K562 (cell line): ENCODE data around the gene CTIF. TPM values are rescaled to one million over a fixed set of nuclear protein-coding genes. Genes with fewer than 3 reads are reported as not detected.

ENCODE experiments used
- ATAC-seq: fragments of 200-7000 bp; cut with Tn5 transposase; 3 replicates; pipeline ENCODE4 v1.9.1; 2020; ENCODE audit warnings: moderate library complexity
- BruUV-seq: library from RNA; stranded (reverse); fragments of 400-500 nt; replicated peaks from 2 replicates; lab custom pipeline; 2021; lab: Mats Ljungman, UMichigan
- CTCF ChIA-PET: fragments of 300-600 bp; formaldehyde crosslinking; extraction: SDS; loops from one replicate; lab custom pipeline; 2021; ENCODE audit warnings: low intra/inter-chr PET ratio; lab: Yijun Ruan, JAX
- POLR2A ChIA-PET: fragments of 300-600, 350-650 bp; sonication (Branson Sonifier 250); formaldehyde crosslinking; extraction: SDS; loops from one replicate; lab custom pipeline; 2021; ENCODE audit warnings: antibody characterized with exemption, inconsistent platforms; lab: Yijun Ruan, JAX
- DNase-seq, 4 experiments: peaks; one replicate each; pipeline versions ENCODE4 v3.0.0 to v3.0.0-alpha.2; 2011 to 2018; ENCODE audit warnings: low spot score in 3 of 4, mixed read lengths in 3 of 4; ENCODE audit errors: extremely low read depth in 1 of 4
- FAIRE-seq: peaks from 2 replicates; lab custom pipeline; 2011; peaks lifted over from hg19 to GRCh38; lab: Jason Lieb, UNC
- H2AFZ ChIP-seq: 2 replicates; pipeline ENCODE4 v1.6.0; 2011; ENCODE audit warnings: low read depth, low read length, control low read depth, inconsistent platforms
- H3K27ac ChIP-seq: fragments of 200-600 bp; 3 replicates; pipeline ENCODE4 v1.8.0; 2011; ENCODE audit warnings: low read depth, mild to moderate bottlenecking, control low read depth, inconsistent platforms, low read length, moderate library complexity, mixed read lengths; ENCODE audit errors: extremely low read depth
- H3K27me3 ChIP-seq, 2 experiments: fragments of 300-600 bp in 1 of 2; 2 replicates in 1 of 2; 3 replicates in 1 of 2; pipeline versions ENCODE4 v1.6.0 to v1.8.0; 2011; ENCODE audit warnings: inconsistent platforms in 2 of 2, low read length in 2 of 2, mild to moderate bottlenecking in 1 of 2, mixed read lengths in 1 of 2, moderate library complexity in 1 of 2; ENCODE audit not compliant: control insufficient read depth in 2 of 2, insufficient read depth in 2 of 2
- H3K36me3 ChIP-seq: fragments of 300-600 bp; 3 replicates; pipeline ENCODE4 v1.8.0; 2011; ENCODE audit warnings: mild to moderate bottlenecking, low read length, inconsistent platforms; ENCODE audit not compliant: control insufficient read depth, insufficient read depth
- H3K4me1 ChIP-seq, 2 experiments: fragments of 200-600 bp in 1 of 2; replicated peaks in 1 of 2; 2 replicates in 1 of 2; 3 replicates in 1 of 2; pipeline versions ENCODE4 v1.5.1 to v1.8.0; 2011; ENCODE audit warnings: inconsistent platforms in 2 of 2, low read length in 2 of 2, mild to moderate bottlenecking in 1 of 2, mixed read lengths in 1 of 2, moderate library complexity in 1 of 2; ENCODE audit not compliant: control insufficient read depth in 2 of 2, insufficient read depth in 2 of 2
- H3K4me2 ChIP-seq: 2 replicates; pipeline ENCODE4 v1.6.1; 2011; ENCODE audit warnings: low read length, control low read depth, inconsistent platforms, mixed read lengths; ENCODE audit not compliant: insufficient read depth
- H3K4me3 ChIP-seq: fragments of 200-600 bp; sonication (generic), shearing (Covaris generic); 2 replicates; pipeline ENCODE4 v1.5.1; 2016; ENCODE audit warnings: control low read depth, inconsistent platforms
- H3K79me2 ChIP-seq: fragments of 200-600 bp; 3 replicates; pipeline ENCODE4 v1.8.0; 2011; ENCODE audit warnings: low read length, inconsistent platforms; ENCODE audit not compliant: control insufficient read depth, insufficient read depth
- H3K9ac ChIP-seq, 2 experiments: 2 replicates each; pipeline versions ENCODE4 v1.6.0 to v1.6.1; 2011; ENCODE audit warnings: low read depth in 2 of 2, low read length in 2 of 2, control low read depth in 1 of 2, inconsistent platforms in 1 of 2, mild to moderate bottlenecking in 1 of 2, mixed read lengths in 1 of 2; ENCODE audit not compliant: insufficient read depth in 1 of 2
- H3K9me1 ChIP-seq: one replicate; pipeline ENCODE4 v1.6.0; 2011; ENCODE audit warnings: inconsistent platforms, mild to moderate bottlenecking, low read length, moderate library complexity; ENCODE audit not compliant: control insufficient read depth, insufficient read depth
- H3K9me3 ChIP-seq: replicated peaks from 2 replicates; pipeline ENCODE4 v1.5.1; 2011; ENCODE audit warnings: low read depth, low read length, inconsistent platforms; ENCODE audit not compliant: control insufficient read depth, insufficient read depth
- H4K20me1 ChIP-seq: replicated peaks from 2 replicates; pipeline ENCODE4 v1.6.1; 2011; ENCODE audit warnings: low read length, inconsistent platforms, mixed read lengths; ENCODE audit not compliant: control insufficient read depth, insufficient read depth
- CBX1 ChIP-seq: sonication (generic); IDR thresholded peaks from 2 replicates; pipeline ENCODE4 v1.6.1; 2016; ENCODE audit warnings: antibody characterized with exemption, low read depth, mild to moderate bottlenecking
- ETV6 ChIP-seq, 3 experiments: fragments of 150-350 bp in 1 of 3; sonication (generic) in 1 of 3; formaldehyde crosslinking in 1 of 3; IDR thresholded peaks; 2 replicates each; pipeline versions ENCODE4 v1.6.1 to v1.8.0; 2014 to 2022; ENCODE audit warnings: borderline replicate concordance in 2 of 3, low read depth in 2 of 3, antibody characterized with exemption in 1 of 3, low read length in 1 of 3, mild to moderate bottlenecking in 1 of 3, missing genetic modification reagents in 1 of 3
- FOS ChIP-seq: IDR thresholded peaks from 3 replicates; pipeline ENCODE4 v1.6.1; 2011; ENCODE audit not compliant: insufficient read length; ENCODE audit errors: extremely low read depth
- KLF10 ChIP-seq: fragments of 250-450 bp; sonication (Bioruptor Pico); IDR thresholded peaks from 2 replicates; pipeline ENCODE4 v1.6.1; 2021; ENCODE audit warnings: matching md5 sums
- MAZ ChIP-seq, 2 experiments: fragments of 450-650 bp in 1 of 2; sonication (generic) in 1 of 2; formaldehyde crosslinking; IDR thresholded peaks in 1 of 2; conservative IDR thresholded peaks in 1 of 2; 2 replicates each; pipeline versions ENCODE4 v1.4.0 to v1.5.0; 2020; ENCODE audit warnings: mild to moderate bottlenecking in 1 of 2, missing genetic modification reagents in 1 of 2
- RFX7 ChIP-seq: fragments of 250-450 bp; sonication (Bioruptor Pico); IDR thresholded peaks from 2 replicates; pipeline ENCODE4 v1.5.1; 2021; ENCODE audit warnings: mild to moderate bottlenecking
- SRSF9 ChIP-seq: fragments of 200-400 bp; formaldehyde crosslinking; IDR thresholded peaks from 2 replicates; pipeline ENCODE4 v1.6.1; 2017; ENCODE audit warnings: low read depth, low read length, borderline replicate concordance
- TAF1 ChIP-seq: IDR thresholded peaks from 2 replicates; pipeline ENCODE4 v1.6.1; 2011; ENCODE audit warnings: mild to moderate bottlenecking, low read length, moderate library complexity; ENCODE audit not compliant: insufficient read depth, control insufficient read depth, severe bottlenecking; ENCODE audit errors: extremely low read depth
- XRCC5 ChIP-seq: fragments of 200-400 bp; formaldehyde crosslinking; IDR thresholded peaks from 2 replicates; pipeline ENCODE4 v1.6.1; 2017; ENCODE audit warnings: low read depth, mild to moderate bottlenecking, low read length
- ZNF146 ChIP-seq: IDR thresholded peaks from one replicate; pipeline ENCODE4 v1.6.1; 2018; ENCODE audit warnings: missing compliant biosample characterization; ENCODE audit not compliant: unreplicated experiment
- ZNF3 ChIP-seq: fragments of 250-450 bp; sonication (Bioruptor Pico); IDR thresholded peaks from 2 replicates; pipeline ENCODE4 v1.5.0; 2021; ENCODE audit warnings: mild to moderate bottlenecking, moderate library complexity
- ZNF707 ChIP-seq: fragments of 250-450 bp; sonication (Bioruptor Pico); conservative IDR thresholded peaks from 2 replicates; pipeline ENCODE4 v1.8.0; 2022; ENCODE audit warnings: inconsistent platforms, mild to moderate bottlenecking, moderate library complexity
- WGBS: fragments of 100-300 bp; shearing (Covaris generic); methylation state at CpG from one replicate; pipeline ENCODE4 v1.1.6; 2016; ENCODE audit warnings: low coverage, mixed read lengths; ENCODE audit not compliant: insufficient coverage; ENCODE audit errors: missing lambda C conversion rate; 5-methylcytosine and 5-hydroxymethylcytosine counted together
- in situ Hi-C: fragments of 300-500 bp; cut with MboI; formaldehyde crosslinking; loops from 4 replicates; pipeline ENCODE4 v1.15.0; 2018; ENCODE audit warnings: inconsistent platforms, mixed read lengths
- intact Hi-C: fragments of 100-400 bp; cut with micrococcal nuclease; formaldehyde crosslinking; loops from 2 replicates; pipeline ENCODE4 v1.14.2; 2022
- polyA plus RNA-seq, 8 experiments: library from polyadenylated mRNA; depleted of rRNA in 4 of 8; stranded (reverse) in 5 of 8; unstranded in 3 of 8; fragments of >200 nt; fragmentation: Nextera tagmentation in 2 of 8; fragmentation: Illumina TruSeq in 1 of 8; extraction: Ambion mirVana in 2 of 8; extraction: Trizol in 1 of 8; gene quantifications; 2 replicates each; pipeline versions ENCODE4 v1.2.1 to v1.2.3, GENCODE V29; 2011 to 2014; ENCODE audit warnings: inconsistent platforms in 1 of 8, missing spikeins in 1 of 8
- total RNA-seq, 7 experiments: library from RNA; depleted of rRNA in 6 of 7; stranded (reverse); fragments of >200 nt in 6 of 7; fragmentation: Illumina TruSeq in 2 of 7; extraction: Trizol in 2 of 7; gene quantifications; 2 replicates each; pipeline versions ENCODE4 v1.2.1 to v1.2.3, GENCODE V29; 2011 to 2021; ENCODE audit warnings: low replicate concordance in 1 of 7
- TF ChIP-seq, protein P1 (sequence below): fragments of 250-450 bp; sonication (Bioruptor Pico); IDR thresholded peaks from 2 replicates; pipeline ENCODE4 v1.4.0; 2020
- TF ChIP-seq, protein P2 (sequence below): sonication (generic); formaldehyde crosslinking; IDR thresholded peaks from 2 replicates; pipeline ENCODE4 v1.8.0; 2022; ENCODE audit warnings: mild to moderate bottlenecking, missing genetic modification reagents

The CTIF gene
- total and polyA plus RNA-seq, 9 of the 15 experiments (the other 6 are each of a cell fraction or from before 2014, with no cell fraction given), result 0.17 to 11.5 (median 2.2) TPM

DNA sequence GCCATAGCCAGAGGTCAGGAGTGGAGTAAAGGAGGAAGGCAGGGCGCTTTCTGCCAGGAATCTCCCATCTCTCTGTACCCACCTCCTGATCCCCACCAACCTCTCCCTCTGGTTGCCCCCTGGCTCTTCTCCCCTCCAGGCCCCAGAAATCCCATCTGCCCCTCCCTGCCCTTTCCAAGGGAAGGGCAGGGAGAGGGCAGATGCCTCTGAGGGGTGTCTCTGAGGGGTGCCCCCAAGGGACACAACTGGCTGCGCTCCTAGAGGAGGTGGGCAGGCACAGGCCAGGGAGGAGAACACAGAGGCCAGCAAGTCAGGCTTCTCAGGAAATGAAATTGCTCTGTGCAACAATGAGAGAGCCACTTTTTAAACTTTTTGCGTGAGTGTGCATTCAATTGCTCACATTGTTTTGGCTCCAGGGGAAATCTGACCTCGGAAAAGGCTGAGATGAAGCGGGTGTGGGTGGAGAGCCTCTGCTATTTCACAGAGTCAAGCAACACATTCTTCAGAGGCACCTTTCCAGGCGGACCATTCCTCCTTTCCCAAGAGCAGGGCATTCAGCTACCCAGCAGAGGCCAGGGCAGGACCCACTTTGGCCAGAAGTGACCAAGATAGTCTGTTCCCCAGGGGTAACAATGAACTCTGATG is 286.4 kb downstream of the CTIF start:
- H3K9me3 ChIP-seq, result no peaks in the 10 kb centered on the region
- in situ Hi-C loops (no loop called here), intact Hi-C loops (no loop called here)
- ATAC-seq (no peak), DNase-seq (no peak), FAIRE-seq (no peak)
- H3K4me2 ChIP-seq, result no peak overlapping the region
- H3K79me2 ChIP-seq, result no peaks in the 10 kb centered on the region
- H3K4me1 ChIP-seq, result peaks cover 27 to 28% of the 10 kb centered on the region in 2 experiments
- no peak overlapping the region for H3K27ac ChIP-seq
- no TSS peak for BruUV-seq
- 51% methylated on average over 4 of the region's 6 CpGs for WGBS
- ChIA-PET POLR2A (interaction anchor here (1.0 kb wide), 1 partner anchor 11 kb away, joined by 5 read pairs; no protein-coding TSS in a partner anchor), CTCF (no interaction called here)
- H3K27me3 ChIP-seq, result no peaks in the 10 kb centered on the region
- H3K4me3 ChIP-seq, result no peak overlapping the region
- H3K9ac ChIP-seq, result no peak overlapping the region
- no peaks in the 10 kb centered on the region for H3K9me1 ChIP-seq
- no peaks in the 10 kb centered on the region for H3K36me3 ChIP-seq
- no peak overlapping the region for H2AFZ ChIP-seq
- no peak for TF ChIP-seq ZNF3 (CRISPR knock-in tag)
- TF ChIP-seq CBX1, result no peak
- no peak for TF ChIP-seq MAZ (CRISPR knock-in tag; conservative IDR thresholded peaks at IDR 0.05 in 1 of 2, IDR thresholded peaks at IDR 0.05 in 1 of 2)
- TF ChIP-seq, protein P1, sequence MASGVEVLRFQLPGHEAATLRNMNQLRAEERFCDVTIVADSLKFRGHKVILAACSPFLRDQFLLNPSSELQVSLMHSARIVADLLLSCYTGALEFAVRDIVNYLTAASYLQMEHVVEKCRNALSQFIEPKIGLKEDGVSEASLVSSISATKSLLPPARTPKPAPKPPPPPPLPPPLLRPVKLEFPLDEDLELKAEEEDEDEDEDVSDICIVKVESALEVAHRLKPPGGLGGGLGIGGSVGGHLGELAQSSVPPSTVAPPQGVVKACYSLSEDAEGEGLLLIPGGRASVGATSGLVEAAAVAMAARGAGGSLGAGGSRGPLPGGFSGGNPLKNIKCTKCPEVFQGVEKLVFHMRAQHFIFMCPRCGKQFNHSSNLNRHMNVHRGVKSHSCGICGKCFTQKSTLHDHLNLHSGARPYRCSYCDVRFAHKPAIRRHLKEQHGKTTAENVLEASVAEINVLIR (CRISPR knock-in tag), result no peak
- TF ChIP-seq TAF1, result no peak
- TF ChIP-seq RFX7 (CRISPR knock-in tag), result no peak
- no peak for TF ChIP-seq SRSF9
- TF ChIP-seq ETV6 (IDR thresholded peaks at IDR 0.05; ENCODE audit: borderline replicate concordance in 1 of 2, low read depth in 2 of 2, low read length in 1 of 2), result no peak
- no peak for TF ChIP-seq ETV6 (CRISPR knock-in tag; IDR thresholded peaks at IDR 0.05; ENCODE audit: borderline replicate concordance)
- no peak for TF ChIP-seq KLF10 (CRISPR knock-in tag)
- TF ChIP-seq ZNF146, result no peak
- TF ChIP-seq, protein P2, sequence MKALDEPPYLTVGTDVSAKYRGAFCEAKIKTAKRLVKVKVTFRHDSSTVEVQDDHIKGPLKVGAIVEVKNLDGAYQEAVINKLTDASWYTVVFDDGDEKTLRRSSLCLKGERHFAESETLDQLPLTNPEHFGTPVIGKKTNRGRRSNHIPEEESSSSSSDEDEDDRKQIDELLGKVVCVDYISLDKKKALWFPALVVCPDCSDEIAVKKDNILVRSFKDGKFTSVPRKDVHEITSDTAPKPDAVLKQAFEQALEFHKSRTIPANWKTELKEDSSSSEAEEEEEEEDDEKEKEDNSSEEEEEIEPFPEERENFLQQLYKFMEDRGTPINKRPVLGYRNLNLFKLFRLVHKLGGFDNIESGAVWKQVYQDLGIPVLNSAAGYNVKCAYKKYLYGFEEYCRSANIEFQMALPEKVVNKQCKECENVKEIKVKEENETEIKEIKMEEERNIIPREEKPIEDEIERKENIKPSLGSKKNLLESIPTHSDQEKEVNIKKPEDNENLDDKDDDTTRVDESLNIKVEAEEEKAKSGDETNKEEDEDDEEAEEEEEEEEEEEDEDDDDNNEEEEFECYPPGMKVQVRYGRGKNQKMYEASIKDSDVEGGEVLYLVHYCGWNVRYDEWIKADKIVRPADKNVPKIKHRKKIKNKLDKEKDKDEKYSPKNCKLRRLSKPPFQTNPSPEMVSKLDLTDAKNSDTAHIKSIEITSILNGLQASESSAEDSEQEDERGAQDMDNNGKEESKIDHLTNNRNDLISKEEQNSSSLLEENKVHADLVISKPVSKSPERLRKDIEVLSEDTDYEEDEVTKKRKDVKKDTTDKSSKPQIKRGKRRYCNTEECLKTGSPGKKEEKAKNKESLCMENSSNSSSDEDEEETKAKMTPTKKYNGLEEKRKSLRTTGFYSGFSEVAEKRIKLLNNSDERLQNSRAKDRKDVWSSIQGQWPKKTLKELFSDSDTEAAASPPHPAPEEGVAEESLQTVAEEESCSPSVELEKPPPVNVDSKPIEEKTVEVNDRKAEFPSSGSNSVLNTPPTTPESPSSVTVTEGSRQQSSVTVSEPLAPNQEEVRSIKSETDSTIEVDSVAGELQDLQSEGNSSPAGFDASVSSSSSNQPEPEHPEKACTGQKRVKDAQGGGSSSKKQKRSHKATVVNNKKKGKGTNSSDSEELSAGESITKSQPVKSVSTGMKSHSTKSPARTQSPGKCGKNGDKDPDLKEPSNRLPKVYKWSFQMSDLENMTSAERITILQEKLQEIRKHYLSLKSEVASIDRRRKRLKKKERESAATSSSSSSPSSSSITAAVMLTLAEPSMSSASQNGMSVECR (CRISPR knock-in tag), result no peak
- TF ChIP-seq XRCC5, result no peak
- TF ChIP-seq FOS, result no peak
- TF ChIP-seq ZNF707 (CRISPR knock-in tag), result no peak
- H4K20me1 ChIP-seq, result peaks cover 4% of the 10 kb centered on the region; the same call in 1 of the 2 replicates
